NCI-H526 treated with DMSO at 0.1 percent for 48 hours (cell line): Measurements from ENCODE around the gene MYOZ3.

Experiments
- DNase-seq: peaks from one replicate; lab custom pipeline; 2025; lab: John Stamatoyannopoulos, UW

MYOZ3 gene

GRCh38 chr5:150659360-150660107 lies 1.5 kb upstream of the MYOZ3 start:
- no peak for DNase-seq

- DNase-seq = no peak
Measured at GRCh38 chr5:150660108-150660831, 781 bp upstream of the MYOZ3 start.

GRCh38 chr5:150661821-150662596 lies 958 bp downstream of the MYOZ3 start:
- no peak for DNase-seq

GRCh38 chr5:150662731-150663516 lies 1.9 kb downstream of the MYOZ3 start:
- DNase-seq = no peak

- DNase-seq = no peak
Measured at GRCh38 chr5:150663936-150664335, 2.9 kb downstream of the MYOZ3 start.

- no peak for DNase-seq
Measured at GRCh38 chr5:150665044-150665443, 4.0 kb downstream of the MYOZ3 start.

- no peak for DNase-seq
Measured at GRCh38 chr5:150670275-150670947, 9.4 kb downstream of the MYOZ3 start.

GRCh38 chr5:150670948-150671310 lies 9.9 kb downstream of the MYOZ3 start:
- no peak for DNase-seq

GRCh38 chr5:150671509-150672236 lies 10.6 kb downstream of the MYOZ3 start:
- no peak for DNase-seq

- no peak for DNase-seq
Measured at GRCh38 chr5:150672237-150672883, 11.3 kb downstream of the MYOZ3 start.

GRCh38 chr5:150672884-150673275 lies 11.8 kb downstream of the MYOZ3 start:
- no peak for DNase-seq

GRCh38 chr5:150674341-150674821 lies 13.3 kb downstream of the MYOZ3 start:
- no peak for DNase-seq

GRCh38 chr5:150675069-150675468 lies 14.0 kb downstream of the MYOZ3 start:
- no peak for DNase-seq

GRCh38 chr5:150676578-150676977 lies 15.5 kb downstream of the MYOZ3 start:
- DNase-seq = no peak

GRCh38 chr5:150689120-150689519 lies 28.1 kb downstream of the MYOZ3 start:
- no peak for DNase-seq

GRCh38 chr5:150690760-150691159 lies 29.7 kb downstream of the MYOZ3 start:
- DNase-seq = no peak

- DNase-seq = no peak
Measured at GRCh38 chr5:150692276-150692675, 31.2 kb downstream of the MYOZ3 start.

GRCh38 chr5:150694612-150695011 lies 33.6 kb downstream of the MYOZ3 start:
- DNase-seq = no peak

- DNase-seq = no peak
Measured at GRCh38 chr5:150700246-150700593, 39.2 kb downstream of the MYOZ3 start.
